HG03159 (cell line): ENCODE results near the gene NRF1.
"Not testable (repeated sequence)": the region's sequence is repeated elsewhere in the genome, so short reads cannot be mapped to it uniquely, and the experiment has no call there.

Experiments used
- ATAC-seq: cut with Tn5 transposase; IDR thresholded peaks from one replicate; pipeline ENCODE4 v1.9.1; 2021; ENCODE audit warnings: mild to moderate bottlenecking, moderate library complexity; ENCODE audit not compliant: unreplicated experiment

Gene NRF1

DNA sequence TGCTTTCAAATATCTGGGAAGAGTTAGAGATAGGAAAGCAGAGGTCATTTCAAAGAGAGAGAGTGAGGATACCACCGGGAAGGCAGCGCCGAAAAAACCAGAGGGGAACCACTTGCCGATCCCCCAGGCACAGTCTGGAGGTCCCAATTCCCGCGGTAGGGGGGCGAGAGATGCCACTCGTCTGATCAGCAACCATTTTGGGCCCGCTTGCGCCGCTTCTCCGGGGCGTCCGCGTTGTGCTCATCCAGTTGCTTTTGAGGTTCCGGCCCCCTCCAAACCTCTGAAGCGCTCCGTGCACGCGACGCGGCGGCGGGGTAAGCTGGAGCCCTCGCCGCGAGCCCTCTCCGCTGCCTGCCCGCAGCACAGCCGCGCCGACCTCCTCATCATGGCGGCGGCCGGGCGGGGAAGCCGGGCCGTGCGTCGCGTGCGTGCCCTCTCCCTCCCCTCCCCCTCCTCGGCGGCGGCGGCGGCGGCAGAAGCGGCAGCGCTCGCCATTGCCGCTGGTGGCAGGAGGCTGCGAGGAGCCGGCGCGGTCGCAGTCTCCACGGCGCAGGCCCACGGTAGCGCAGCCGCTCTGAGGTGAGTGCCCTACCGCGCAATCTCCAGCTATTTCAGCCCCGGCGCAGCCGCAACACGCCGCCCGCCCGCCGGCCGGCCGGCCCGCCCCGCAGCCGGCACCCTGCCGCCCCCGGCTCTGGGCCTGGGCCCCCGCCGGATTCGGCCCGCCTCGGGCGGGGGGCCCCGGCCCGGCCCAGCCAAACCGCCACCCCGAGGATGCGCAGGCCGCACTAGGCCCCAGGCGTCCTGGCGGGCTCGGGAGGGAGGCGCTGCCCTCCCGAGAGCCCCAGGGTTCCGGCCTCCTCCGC is at the start of gene NRF1:
Gene NRF1 (plus strand): TSS at position 475 of the 866 bp plus-strand sequence. CDS start 45,632 bp downstream, outside the sequence.
- ATAC-seq = peak; percentile 71

DNA sequence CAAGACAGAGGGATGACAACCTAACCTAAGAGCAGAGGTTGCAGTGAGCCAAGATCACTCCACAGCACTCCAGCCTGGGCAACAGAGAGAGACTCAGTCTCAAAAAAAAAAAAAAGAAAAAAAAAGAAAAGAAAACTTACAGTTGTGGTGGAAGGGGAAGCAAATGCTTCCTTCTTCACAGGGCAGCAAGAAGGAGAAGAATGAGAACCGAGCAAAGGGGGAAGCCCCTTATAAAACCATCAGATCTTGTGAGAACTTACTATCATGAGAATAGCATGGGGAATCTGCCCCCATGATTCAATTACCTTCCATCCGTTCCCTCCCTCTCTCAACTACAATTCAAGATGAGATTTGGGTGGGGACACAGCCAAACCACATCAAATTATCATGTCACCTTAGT is 45.2 kb upstream of the NRF1 start:
- not testable (repeated sequence) for ATAC-seq

DNA sequence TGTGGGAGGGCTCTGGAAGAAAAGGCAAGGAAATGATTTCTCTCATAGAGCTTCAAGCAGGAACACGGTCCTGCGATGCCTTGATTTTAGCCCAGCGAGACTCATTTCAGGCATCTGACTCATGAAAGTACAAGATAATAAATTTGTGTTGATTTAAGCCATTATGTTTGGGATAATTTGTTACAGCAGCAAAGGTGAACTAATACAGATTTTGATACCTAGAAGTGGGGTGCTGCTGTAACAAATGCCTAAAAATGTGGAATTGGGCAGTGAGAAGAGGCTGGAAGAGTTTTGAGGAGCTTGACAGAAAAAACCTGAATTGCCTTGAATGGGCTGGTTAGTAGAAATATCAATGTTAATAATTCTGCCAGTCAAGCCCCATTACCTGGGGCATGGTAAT is 44.1 kb upstream of the NRF1 start:
- no peak for ATAC-seq

DNA sequence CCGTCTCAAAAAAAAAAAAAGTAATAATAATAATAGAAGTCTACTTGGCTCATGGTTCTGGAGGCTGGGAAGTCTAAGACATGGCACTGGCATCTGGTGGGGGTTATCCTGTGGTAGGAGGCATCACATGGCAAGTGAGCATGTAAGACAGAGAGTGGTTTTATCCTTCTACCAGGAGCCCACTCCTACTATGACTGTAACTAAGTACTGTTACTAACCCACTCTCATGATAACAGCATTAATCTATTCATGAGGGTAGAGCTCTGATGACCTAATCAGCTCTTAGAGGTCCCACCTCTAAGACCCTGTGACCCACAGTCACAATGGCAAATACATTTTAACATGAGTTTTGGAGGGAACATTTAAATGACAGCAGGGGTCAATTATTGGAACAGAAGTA is 43.3 kb upstream of the NRF1 start:
- no peak for ATAC-seq

DNA sequence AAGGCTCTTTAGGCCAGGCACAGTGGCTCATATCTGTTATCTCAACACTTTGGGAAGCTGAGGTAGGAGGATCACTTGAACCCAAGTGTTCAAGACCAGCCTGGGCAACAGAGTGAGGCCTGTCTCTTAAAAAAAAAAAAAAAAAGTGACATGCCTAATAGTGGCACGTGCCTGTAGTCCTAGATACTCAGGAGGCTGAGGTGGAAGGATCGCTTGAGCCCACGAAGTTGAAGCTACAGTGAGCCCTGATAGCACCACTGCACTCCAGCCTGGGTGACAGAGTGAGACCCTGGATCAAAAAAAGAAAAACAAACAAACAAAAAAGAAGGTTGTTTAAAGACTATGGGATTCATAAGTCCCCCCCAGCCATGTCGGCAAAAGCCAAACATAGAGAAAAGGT is 42.2 kb upstream of the NRF1 start:
- ATAC-seq = no peak

DNA sequence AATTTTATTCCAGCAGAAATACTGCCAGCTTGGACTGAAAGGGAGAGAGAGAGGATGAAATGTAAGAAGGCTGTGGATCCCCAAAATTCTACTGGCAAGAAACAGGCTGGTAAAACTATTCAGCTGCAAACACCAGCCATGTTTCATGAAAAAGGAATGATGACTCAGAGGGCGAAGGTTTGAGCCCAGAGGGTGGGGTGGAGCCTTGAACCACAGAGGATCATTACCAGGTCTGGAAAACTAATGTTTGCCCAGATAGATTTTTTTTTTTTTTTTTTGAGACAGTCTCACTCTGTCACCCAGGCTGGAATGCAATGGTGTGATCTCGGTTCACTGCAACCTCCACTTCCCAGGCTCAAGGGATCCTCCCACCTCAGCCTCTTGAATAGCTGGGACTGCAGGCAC is 41.7 kb upstream of the NRF1 start:
- no peak for ATAC-seq

DNA sequence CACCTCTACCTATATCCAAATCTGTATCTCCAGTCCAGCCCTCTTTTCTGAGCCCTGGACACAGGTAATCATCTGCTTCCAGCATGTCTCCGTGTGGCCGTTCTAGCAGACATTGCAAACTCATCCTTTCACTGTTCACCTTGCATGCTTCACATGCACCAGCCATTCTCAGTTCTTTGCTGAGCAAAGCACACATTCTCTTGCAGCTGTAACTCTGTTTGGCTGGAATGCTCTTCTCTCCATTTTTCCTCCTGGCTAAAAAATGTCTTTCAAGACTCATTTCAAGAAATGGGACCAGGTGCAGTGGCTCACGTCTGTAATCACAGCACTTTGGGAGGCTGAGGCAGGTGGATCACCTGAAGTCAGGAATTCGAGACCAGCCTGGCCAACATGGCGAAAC is 40.3 kb upstream of the NRF1 start:
- no peak for ATAC-seq

DNA sequence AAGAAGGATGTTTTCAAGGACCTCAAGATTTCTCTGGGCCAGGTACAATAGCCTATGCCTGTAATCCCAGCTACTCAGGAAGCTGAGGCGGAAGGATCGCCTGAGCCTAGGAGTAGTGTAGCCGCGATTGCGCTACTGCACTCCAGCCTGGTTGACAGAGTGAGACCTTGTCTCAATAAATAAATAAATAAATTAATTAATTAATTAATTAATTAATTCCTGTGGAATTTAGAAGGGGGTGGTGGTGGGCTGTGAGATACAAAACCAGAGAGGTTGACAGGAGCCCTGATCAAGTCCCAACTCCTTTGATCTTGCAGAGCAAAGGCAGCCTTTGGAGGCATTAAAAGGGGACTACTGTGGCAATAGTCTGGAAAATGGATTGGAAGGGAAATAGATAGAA is 39.3 kb upstream of the NRF1 start:
- no peak for ATAC-seq

DNA sequence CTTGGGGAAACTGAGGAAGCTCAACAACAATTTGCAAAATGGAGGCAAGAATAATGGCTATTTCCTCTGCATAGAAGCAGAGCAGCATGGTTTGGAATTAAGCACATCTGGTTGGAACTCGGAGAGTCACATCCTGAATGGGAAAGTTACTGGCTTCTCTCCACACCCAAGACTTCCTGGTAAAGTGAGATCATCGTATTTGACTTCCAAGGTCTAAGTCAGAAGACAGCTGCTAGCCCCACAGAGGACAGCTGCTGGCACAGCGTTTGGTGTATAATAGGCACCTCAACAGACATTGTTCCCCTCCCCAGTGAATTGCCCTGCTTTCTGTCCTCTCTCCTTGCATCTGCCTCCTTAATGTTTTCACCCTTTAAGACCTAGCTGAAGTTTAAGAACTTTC is 37.0 kb upstream of the NRF1 start:
- ATAC-seq = no peak

DNA sequence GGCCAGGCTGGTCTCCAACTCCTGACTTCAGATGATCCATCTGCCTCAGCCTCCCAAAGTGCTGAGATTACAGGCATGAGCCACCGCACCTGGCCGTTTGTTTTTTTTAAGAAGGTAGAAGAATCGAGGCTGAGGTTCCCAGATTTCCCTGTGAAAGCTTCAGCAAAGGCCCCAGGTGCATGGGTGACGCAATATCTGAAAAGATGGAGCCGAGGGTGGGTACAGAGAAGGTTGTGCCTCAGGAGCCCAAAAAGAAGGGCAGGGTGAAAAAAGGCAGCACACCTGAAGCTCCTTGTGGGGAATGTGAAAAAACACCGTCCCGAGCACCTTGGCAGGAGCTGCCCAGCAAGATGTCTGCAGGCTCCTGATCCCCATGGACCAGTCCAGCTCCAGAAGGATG is 35.8 kb upstream of the NRF1 start:
- ATAC-seq = no peak

DNA sequence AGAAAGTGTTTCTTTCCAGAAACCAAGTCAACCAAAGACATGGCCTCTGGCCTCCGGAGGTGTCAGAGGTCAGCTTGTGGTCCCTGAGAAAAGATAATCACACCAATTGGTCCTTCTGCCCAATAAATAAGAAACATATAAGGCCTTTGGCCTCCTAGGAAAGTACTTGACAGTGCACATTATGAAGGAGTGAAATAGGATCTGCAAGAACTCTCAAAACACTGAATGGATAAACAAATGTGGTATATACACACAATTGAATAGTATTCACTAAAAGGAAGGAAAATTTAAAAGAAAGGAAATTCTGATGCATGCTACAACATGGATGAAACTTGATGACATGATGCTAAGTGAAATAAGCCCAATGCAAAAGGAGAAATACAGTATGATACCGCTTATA is 35.4 kb upstream of the NRF1 start:
- no peak for ATAC-seq

DNA sequence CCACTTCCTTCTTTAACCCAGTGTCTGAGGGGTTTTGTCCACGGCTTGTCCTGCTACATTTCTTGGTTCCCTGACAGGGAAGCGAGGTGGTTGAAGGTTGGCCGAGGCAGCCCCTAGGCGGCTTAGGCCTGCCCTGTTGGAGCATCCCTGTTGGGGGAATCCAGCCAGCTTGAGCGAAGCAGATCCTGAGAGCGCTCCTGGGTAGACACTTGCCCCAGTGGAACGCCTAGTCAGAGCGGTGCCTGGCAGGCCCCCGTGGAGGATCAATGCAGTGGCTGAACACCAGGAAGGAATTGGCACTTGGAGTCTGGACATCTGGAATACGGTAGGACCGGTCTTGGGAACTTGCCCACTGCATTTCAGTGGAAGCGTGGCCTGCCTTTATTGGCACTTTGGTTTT is 32.7 kb upstream of the NRF1 start:
- ATAC-seq = no peak

DNA sequence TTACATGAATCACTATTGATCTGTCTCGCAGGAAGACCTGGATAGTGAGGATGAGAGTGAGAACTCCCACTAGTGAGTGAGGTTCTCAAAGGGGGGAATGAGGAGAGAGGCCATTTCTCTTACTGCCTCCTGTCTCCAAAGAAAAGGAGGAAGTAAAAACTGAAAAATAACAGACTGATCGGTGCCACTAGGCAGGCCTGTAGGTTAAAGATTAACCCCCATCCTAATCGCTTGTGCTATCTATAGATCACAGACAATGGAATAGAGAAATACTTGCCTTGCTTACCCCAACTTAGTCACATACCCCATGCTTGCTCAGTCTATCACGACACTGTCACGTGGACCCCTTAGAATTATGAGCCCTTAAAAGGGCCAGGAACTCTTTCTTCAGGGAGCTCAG is 25.3 kb upstream of the NRF1 start:
- ATAC-seq = not testable (repeated sequence)

DNA sequence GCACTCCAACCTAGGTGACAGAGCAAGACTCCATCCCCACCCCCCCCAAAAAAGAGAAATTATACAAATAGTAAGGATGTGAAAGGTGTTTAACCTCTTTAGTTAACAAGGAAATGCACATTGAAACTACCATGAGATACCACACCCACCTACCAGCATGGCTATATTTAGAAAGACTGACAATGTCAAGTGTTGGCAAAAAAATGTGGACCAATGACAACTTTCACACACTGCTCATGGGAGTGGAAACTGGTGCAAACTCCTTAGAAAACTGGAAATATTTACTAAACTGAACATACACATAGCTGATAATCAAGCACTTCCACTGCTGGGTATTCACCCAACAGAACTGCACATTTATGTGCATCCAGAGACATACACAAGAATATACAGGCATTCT is 23.3 kb upstream of the NRF1 start:
- ATAC-seq = no peak

DNA sequence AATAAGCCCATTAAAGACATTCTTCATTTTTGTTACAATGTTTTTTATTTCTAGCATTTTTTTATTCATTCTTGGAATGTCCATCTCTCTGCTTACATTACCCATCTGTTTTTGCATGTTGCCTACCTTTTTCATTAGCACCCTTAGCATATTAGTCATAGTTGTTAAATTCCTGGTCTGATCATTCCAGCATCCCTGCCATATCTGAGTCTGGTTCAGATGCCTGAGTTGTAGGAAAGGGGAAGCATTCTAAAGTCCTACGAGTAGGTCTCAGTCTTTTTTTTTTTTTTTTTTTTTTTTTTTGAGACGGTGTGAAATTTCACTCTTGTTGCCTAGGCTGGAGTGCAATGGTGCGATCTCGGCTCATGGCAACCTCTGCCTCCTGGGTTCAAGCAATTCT is 19.7 kb upstream of the NRF1 start:
- no peak for ATAC-seq

DNA sequence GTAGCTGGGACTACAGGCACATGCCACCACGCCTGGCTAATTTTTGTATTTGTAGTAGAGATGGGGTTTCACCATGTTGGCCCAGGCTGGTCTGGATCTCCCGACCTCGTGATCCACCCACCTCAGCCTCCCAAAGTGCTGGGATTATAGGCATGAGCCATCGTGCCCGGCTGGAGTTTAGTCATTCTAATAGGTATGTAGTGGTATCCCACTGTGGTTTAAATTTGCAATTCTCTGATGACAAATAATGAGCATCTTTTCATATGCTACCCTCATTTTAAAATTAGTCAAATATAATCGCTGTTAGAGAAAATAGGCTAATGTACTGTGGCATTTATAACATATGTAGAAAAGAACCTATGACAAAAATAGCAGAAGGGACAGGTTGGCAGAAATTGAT is 15.1 kb upstream of the NRF1 start:
- not testable (repeated sequence) for ATAC-seq

DNA sequence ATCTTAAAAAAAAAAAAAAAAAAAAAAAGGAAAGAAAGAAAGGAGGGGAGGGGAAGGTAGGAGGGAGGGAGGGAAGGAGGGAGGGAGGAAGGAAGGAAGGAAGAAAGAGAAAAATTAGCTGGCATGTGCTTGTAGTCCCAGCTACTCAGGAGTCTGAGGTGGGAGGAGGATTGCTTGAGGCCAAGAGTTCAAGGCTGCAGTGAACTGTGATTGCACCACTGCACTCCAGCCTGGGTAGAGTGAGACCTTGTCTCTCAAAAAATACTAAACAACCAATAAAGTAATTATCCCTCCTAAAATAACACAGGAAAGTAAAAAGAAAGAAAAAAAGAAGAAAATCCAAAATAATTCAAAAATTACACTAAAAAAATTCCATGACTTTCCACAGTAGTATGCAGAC is 13.8 kb upstream of the NRF1 start:
- ATAC-seq = no peak

DNA sequence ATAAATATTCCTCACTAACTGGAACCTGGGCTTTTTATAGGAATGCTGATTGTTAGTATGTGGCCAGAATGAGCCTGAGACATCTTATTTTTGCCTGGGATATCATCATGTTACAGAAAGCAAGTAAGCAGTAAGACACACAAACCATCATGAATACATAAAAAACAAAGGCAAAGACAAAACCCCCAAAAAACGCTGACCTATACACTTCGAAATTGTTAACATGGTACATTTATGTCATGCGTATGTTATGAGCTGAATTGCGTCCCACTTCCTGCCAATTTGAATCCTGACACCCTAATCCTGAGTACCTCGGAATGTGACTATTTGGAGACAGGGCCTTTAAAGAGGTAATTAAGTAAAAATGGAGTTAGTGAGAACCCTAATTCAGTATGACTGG is 12.3 kb upstream of the NRF1 start:
- no peak for ATAC-seq

DNA sequence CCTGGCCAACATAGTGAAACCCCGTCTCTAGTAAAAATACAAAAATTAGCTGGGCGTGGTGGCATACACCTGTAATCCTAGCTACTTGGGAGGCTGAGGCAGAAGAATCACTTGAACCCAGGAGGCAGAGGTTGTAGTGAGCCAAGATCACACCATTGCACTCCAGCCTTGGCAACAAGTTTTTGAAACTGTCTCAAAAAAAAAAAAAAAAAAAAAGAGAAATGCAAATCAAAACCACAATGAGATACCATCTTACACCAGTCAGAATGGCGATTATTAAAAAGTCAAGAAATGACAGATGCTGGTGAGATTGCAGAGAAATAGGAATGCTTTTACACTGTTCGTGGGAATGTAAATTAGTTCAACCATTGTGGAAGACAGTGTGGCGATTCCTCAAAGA is 7.9 kb upstream of the NRF1 start:
- ATAC-seq = not testable (repeated sequence)

DNA sequence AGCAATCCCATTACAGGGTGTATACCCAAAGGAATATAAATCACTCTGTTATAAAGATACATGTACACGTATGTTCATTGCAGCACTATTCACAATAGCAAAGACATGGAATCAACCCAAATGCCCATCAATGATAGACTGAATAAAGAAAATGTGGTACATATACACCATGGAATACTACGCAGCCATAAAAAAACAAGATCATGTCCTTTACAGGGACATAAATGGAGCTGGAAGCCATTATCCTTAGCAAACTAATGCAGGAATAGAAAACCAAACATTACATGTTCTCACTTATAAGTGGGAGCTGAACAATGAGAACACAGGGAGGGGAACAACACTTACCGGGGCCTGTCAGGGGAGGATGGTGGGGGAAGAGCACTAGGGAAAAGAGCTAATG is 7.5 kb upstream of the NRF1 start:
- ATAC-seq = not testable (repeated sequence)

DNA sequence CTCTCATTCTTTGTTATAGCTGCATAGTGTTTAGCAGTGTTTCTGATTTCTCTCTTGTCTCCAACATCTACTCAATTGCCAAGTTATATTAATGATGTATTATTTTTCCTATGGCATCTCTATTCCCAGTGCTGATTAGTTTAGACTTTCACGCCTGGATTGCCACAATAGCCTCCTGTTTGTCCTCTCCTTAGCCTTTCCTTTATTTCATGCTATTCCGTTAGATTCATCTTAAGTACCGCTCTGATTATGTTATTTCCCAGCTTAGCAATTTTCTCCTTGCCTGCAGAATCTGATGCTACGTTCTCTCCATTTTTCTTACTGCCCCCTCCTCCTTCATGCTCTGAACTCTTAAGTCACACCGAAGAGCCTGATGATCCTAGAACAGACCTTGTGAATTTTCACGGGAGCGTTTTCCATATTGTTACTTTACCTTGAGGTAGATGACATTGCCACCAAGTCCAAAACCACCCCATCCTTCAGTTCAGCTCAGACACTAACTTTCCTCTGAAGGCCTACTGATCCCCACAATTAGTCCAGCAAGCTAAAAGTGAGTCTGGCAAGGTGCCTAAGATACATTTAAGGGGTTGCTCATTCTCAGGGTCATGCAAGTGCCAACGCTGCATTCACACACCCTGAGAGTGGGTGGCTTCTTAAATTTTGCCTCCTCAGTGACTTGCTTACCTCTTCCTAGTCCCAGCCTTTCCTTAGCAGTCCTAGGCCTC is 6.6 kb upstream of the NRF1 start:
- no peak for ATAC-seq

DNA sequence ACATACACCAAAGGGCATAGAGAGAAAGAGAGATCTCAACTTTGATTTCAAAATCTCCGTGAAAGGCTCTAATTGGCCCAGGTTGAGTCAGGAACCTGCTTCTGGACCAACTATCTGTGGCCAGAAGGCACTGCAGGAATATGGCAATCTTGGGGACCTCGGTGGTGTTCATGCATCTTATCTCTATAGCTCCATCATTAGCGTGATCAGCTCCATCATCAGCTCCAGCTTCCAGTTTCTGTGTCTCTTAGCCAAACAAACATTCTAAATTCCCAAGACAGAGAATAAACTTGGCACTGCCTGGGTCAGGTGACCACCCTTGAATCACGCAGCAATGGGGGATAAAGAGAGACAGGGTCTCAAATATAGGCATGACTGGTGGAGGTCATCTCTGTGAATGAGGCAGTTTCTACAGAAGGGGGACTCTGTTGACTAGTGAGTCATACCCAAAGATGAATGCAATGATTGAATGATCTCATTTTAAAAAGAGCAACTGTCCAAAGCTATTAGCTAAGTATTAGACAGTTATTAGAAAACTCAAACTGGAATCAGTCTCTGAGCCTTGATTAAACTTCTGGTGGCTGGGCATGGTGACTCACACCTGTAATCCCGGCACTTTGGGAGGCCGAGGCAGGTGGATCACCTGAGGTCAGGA is 5.4 kb upstream of the NRF1 start:
- no peak for ATAC-seq
